Camera-type eye (tissue), 1 donor: ENCODE results near the gene ZNF691. TPM values are rescaled to one million over a fixed set of nuclear protein-coding genes. Genes with fewer than 3 reads are reported as not detected.

Experiments
- total RNA-seq: library from RNA; depleted of rRNA; stranded (reverse); fragments of >200 nt; gene quantifications from one replicate; pipeline ENCODE4 v1.2.3, GENCODE V29; 2014

The ZNF691 gene, protein sequence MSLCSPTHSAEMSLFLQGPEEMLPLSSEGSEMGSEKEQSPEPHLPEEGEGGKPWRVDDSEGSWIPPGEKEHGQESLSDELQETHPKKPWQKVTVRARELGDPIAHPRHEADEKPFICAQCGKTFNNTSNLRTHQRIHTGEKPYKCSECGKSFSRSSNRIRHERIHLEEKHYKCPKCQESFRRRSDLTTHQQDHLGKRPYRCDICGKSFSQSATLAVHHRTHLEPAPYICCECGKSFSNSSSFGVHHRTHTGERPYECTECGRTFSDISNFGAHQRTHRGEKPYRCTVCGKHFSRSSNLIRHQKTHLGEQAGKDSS
- 17.4 TPM for total RNA-seq

DNA sequence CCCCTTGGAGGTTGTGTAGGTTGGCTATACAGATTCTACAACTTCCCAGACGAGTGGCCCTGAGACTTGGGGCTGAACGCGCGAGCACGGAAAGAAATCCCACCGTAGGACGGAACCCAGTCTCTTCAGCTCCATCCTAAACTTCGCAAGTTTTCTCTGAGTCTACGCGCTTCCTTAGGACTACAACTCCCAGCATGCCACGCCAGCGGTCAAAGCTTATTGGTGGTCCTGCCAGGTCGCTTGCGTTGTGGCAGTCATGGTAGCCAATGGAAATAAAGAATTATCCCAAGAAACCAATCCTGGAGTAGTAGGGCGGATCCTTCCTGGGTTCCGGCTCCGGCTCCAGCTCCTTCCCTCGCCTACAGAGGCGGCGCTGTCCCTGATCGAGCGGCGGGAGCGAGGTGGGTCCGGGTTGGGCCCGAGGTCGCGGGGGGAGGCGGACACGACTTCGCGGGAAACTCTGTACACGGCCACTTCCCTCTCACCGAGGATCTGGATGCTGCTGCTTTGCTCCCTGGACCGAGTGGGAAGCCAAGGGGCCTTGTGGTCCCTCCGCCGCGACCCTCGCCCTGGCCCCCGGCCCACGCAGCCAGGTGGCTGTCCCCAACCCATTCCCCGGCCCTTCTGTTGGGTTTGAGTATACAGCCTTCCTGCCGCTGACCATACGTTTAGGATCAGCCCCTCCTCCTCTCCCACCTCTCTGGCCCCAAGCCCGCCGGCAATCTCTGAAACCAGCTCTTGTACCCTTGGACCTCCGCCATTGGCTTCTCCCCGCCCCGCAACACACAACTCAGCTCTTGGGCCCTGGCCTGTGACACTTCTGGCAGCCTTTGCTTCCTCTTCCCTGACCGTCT lies at the start of gene ZNF691:
ZNF691 (plus strand) TSS at position 357 of the 854 bp plus-strand sequence. CDS start 3,046 bp downstream, outside the sequence.

DNA sequence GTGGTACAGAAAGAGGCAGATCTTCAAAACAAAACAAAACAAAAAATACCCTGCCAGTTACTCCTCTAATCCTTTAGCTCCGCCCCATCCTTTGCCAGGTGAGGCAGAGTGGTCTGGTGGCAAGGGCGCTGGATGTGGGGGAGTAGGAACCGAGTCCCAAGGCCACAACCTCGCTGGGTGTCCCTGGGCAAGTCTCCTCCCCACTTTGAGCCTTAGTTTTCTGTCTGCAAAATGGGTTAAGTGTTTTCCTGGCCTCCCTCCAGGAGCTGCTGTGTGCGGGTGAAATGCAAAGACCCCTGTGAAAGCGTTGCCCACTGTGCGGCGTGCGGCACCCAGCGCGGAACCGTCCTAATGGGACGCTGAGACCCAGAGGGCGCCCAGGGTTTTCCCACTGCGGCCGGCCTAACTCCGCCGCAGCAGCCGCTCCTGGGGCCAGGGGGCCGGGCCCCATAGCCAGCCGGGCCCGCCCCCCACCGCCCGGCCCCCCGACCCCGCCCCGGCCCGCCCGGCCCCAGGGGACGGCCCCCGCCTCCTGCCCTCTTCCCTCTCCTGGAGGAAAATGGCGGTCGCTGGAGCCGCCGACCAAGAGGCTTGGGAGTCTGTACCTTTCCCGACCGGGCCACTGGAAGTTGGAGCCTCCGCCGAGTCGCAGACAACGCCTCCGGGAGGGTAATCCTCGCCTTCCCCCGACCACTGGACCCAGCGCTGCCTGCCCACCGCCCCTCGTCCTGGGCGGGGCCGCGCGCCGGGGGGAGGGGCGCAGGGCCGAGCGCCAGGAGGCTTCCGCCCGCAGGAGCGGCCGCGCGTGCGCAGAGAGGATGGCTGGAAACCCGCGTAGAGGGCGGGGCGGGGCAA lies 29.6 kb upstream of the ZNF691 start, which contains the start of the genes ERMAP and SVBP:
ERMAP (plus strand) TSS at position 538 of the 855 bp plus-strand sequence. CDS start 13,327 bp downstream, outside the sequence.
SVBP (minus strand) TSS at position 813 of the 855 bp plus-strand sequence. CDS start 853 bp downstream, outside the sequence.

Other genes starting within 250 kb of the ZNF691 start
- 37.5 TPM for gene PPIH, start 188.2 kb upstream of the ZNF691 start, total RNA-seq
- gene YBX1, start 164.2 kb upstream of the ZNF691 start, total RNA-seq, result 488 TPM
- 8.6 TPM for gene CLDN19, start 106.4 kb upstream of the ZNF691 start, total RNA-seq
- gene P3H1, start 79.6 kb upstream of the ZNF691 start, total RNA-seq, result 68.0 TPM
- gene C1orf50, start 79.4 kb upstream of the ZNF691 start, total RNA-seq, result 7.8 TPM
- 0.44 TPM for gene TMEM269, start 61.6 kb upstream of the ZNF691 start, total RNA-seq
- 12.8 TPM for gene ERMAP, start 29.5 kb upstream of the ZNF691 start, total RNA-seq
- gene SVBP, start 29.2 kb upstream of the ZNF691 start, total RNA-seq, result 27.7 TPM
- 1,089 TPM for gene SLC2A1, start 112.3 kb downstream of the ZNF691 start, total RNA-seq